Fibroblast of upper back skin (primary cell): Measurements from ENCODE around the gene ITGA2.

Source experiments
- DNase-seq: peaks from one replicate; pipeline ENCODE4 v3.0.0-alpha.2; 2013

The ITGA2 gene

DNA sequence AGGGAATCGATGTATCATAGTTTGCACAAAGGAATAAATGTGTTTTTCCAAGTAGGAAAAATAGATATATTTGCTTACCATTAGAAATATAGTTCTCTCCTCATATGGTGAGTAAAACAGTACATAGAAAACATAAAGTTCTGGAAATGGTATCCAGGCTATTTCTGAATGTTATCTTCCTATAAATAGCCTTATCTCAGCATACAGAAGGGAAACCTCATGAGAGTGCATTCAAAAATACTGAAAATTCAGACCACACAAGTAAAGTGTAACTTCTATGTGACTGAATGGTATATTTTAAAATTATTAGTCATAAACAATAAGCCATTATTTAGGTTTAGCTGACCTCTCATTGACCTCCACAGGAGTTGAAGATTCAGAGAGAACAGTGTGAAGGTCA, 76.9 kb downstream of the ITGA2 start:
- DNase-seq = no peak

DNA sequence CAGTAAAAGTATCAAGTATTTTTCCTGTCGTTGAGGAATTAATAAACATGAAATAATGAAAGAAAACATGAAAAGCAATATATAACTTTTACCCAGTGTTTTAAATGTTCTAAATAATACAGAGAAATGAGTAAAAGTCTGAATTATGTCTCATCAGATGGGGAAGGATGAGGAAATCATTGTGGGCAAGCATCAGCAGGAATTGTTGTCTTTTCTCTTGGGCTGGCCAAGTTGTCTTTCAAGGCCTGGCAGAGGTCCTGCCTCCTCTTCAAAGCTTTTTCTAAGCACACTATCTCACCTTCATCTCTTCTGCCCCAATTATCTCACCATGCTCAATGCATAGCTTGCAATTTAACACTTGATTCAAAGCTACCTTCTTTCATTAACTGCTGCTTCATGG, 78.5 kb downstream of the ITGA2 start:
- no peak for DNase-seq

DNA sequence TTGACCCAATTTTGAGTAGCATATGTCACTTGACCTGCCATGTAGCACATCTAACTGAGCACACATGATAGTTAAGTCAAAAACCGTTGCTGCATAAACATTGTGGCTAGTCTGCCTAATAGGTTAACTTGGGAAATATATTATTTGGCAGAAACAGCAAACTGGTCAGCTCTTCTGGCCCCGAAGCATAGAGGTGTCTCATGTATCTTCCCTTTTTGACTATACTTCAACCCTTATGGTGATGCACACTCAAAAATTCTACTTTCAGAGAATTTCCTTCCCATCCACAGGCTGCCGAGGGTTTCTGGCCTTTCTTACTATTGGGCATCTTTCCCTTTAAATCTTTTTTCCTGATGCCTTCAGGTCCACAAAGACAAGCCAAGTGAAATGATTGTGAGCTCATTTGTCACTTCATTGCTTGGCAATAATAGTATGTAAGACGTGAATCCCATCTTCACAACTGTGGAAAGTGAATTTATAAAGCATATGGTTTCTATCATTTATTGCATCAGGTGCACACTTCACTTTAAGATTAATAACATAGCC, 79.2 kb downstream of the ITGA2 start:
- peak; percentile 37 for DNase-seq

DNA sequence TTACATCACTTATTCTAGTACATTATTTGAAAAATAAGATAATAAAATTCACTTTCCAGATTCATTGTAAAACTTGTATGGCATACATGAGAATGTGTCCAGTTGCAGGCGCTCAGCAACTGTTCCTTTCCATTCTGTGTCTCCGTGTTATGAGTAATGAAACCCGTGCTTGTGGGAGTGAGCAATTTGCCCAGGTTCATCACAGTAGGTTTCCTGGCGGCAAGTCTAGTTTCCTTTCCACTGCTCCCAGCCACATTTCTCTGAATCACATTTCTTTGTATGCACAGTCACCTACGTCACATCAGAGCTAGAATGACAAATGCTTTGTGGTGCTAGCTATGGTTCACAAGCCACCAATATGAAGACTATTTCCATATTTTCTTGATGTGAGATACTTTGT, 80.5 kb downstream of the ITGA2 start:
- DNase-seq = peak; percentile 73

DNA sequence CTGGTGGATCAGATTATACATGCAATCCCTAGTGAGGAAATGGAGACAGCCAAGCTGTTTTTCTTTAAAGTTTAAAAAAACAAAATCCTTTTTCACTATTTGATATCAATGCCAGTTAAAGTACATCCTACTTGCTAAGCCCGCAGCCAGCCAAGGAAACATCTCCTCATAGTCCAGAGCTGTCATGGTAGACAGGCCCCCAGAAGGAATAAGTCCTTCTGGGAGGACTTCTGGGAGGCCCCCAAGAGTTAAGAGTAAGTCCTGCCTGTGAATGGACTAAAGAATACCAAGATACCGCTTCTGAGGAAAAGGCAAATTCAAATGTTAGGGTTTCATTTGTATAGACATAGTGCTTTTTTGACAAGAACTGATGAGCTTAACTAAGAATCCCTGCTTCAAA, 82.1 kb downstream of the ITGA2 start:
- DNase-seq = no peak

DNA sequence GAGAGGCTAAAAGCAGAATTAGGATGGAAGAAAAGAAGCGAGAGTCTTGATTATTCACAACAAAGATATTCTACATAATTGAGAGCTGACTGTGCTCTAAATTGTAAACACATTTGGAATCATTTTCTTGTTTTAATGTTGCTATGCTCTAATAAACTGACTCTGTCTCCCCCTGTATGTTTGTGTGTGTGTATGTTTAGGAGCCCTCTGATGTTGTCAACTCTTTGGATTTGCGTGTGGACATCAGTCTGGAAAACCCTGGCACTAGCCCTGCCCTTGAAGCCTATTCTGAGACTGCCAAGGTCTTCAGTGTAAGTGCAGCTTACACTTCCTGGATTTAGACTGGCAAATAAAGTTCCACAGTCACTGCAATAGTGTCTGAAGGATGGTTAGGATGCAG, 82.6 kb downstream of the ITGA2 start:
- DNase-seq = peak; percentile 54

DNA sequence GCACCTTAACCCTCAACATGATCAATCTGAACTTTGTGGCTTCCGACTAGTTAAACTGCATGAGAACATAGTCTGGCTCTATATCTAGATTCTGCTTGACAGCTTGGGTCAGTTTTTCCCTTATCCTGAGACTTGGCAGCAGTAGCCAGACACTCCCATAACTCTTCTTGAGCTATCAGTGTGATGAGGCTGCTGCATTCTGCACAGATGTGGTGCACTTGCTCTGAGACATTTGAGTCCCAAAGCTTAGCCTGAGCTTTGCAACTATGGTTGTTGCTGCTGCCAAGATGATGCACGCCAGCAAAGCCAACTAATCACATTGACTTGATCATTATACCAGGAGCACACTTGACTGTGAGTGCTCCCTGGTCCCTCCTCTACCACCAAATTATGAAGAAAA, 84.2 kb downstream of the ITGA2 start:
- peak; percentile 32 for DNase-seq

DNA sequence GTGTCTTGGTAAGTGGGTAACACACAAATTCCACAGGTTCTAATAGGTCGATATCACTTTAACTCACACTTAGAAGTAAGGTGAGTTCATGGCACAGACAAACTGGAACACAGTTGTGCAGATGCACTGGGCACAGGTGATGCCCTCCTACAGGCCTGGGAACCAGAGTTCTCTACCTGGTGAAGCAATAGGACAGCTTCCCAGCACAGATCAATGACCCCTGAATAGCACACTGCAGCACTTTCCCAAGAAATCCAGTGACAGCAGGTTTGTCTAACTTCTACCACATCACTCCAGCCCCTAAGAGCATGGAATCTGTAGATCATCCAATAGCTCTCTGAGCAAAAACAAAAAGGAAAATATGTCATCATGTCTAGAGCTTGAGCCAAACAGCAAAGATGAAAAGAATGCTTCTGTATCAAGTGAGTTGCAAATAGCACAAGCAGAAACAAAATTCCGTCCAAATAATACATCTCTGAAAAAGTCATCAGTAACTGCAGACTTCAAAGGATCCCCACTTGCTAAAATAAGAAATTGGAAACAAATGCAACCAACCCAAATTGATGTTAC, 86.9 kb downstream of the ITGA2 start:
- no peak for DNase-seq

DNA sequence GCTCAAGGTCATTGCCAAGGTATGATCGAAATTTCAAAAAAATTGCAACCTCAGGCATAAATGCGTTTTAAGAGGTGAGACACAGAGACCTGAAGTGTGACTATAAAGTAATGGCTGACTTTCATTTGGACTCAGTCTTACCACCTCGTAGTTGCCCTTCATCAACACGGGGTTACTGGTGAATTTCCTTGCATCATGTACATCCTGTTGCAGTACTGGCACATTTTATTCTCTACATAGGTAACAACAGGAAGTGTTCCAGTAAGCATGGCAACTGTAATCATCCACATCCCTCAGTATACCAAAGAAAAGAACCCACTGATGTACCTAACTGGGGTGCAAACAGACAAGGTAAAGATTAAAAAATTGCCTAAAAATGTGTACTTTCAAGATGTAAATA, 91.1 kb downstream of the ITGA2 start:
- DNase-seq = no peak

DNA sequence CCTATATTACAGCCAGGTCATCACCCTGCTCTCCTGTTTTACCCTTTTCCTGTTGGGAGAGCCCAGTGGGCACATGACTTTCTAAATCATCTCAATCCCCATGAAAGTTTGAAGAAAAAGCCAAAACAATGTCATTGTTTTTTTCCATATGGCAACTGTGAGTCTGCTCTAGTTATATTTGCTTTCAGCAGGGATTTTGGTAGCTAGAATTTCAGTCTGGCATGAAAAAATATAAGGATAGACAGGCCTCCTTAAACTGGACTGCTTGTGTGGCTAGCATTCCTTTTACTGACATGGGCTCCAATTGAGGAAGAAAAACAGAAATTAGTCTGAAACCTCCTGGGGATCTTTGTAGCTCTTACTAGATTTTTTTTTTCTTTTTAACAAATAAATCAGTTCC, 94.8 kb downstream of the ITGA2 start:
- no peak for DNase-seq

DNA sequence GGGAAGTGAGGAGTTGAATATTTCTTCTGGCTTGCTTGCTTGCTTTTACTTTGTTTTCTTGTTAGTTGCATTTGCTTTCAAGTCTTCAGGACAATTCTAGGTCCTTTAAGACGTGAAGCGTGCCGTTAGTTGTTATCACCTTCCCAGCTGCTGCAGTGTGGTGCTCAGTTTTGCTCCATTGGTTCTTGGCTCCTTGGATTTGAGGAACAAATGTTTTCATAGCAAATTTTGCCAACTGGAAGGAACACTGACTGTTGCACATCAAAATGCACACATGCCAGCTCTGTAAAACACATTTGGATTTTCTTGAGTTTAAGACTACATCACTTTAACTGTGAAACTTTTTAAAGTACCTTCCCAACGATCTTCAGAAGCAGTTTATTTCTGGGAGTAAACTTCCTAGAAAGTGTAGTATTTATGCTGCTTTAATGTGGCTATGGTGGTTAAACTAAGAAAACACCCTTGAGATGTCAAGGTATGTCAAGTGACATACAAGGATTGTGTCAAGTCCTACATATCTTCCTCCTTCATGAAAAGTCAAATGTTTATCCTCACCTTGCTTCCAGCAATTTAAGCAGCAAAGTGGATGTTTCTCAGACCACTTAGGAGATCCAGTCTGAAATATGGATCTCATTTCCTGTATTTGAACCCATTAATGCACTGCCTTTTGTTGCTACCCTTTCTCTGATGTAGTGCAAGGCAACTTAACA, 95.5 kb downstream of the ITGA2 start:
- no peak for DNase-seq

DNA sequence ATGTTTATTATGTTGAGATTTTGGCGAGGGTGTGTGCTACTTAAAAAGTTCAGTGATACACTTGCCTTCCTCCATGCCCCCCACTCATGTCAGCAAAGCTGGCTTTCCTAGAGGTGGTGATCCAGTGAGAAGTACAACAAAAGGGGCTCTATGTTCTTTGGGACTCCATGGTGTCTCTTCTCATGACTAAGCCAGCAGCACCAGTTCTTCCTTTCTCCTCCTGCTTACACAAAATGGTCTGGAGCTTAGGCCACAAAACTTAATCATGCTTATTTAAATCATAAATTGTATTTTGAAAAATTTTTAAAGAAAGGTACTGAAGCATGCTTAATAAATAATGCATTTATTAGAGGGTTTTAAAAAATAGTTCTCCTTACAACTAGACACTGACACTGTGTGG, 98.0 kb downstream of the ITGA2 start:
- DNase-seq = no peak

DNA sequence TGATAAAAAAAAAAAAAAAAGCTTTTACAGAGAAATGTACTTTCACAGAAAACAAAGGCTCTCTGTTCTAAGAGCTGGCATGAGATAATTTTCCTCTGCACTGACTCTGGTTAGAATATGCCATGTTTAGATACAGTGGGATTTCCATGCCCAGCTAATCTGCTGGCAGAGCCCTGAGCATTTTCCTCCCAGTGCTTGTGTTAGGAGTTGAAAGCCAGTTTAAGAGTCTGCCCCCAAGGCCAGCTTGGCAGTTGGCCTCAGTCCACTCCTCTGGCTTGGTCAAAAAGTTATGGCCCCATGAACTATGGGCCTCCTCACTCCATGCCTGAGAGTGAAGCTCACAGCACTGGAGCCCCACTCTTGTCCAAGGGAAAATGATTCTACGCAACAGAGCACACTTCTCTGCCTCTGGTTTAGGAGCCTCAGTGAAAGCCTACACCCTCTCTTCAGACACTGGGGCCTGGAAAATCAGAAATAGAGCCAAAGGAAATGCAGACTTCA, 98.5 kb downstream of the ITGA2 start:
- no peak for DNase-seq

DNA sequence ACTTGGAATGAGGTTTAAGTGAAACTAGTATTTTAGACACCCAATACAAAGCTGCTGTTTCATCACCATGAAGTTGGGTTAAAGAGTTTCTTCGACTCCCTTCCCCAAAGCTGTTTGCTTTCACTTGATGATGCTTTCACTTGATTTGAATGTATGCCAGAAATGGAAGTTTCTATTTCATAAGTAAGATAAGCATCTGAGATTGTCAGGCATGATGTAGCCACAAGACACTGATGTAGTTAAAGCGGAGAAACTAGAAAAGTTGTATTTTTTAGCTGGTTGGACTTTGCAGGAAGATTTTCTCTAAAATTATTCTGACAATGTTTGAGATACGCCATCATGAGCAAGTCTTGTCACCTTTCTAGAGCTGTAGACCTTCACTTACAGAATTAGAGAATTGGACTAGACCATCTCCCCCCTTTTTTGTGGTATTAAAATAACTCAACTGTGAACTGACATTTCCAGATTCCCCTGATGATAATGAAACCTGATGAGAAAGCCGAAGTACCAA, 100.4 kb downstream of the ITGA2 start:
- no peak for DNase-seq

DNA sequence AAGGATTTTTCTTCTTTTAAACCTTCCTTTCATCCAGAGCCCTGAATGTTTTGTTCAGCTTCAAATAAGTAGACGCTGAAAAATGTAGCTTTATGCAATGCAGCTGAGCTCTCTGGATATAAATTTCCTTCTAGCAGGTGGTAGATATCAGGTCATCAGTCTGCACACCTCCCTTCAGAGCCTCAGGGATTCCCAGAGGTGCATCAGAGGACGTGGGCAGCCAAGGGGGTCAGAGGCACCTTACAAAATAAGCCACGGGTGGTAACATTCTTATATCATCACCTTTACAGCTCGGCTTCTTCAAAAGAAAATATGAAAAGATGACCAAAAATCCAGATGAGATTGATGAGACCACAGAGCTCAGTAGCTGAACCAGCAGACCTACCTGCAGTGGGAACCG, 101.1 kb downstream of the ITGA2 start:
- no peak for DNase-seq

DNA sequence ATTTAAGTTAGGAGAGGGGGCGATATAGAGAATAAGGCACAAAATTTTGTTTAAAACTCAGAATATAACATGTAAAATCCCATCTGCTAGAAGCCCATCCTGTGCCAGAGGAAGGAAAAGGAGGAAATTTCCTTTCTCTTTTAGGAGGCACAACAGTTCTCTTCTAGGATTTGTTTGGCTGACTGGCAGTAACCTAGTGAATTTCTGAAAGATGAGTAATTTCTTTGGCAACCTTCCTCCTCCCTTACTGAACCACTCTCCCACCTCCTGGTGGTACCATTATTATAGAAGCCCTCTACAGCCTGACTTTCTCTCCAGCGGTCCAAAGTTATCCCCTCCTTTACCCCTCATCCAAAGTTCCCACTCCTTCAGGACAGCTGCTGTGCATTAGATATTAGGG, 102.1 kb downstream of the ITGA2 start:
- DNase-seq = peak; percentile 70

DNA sequence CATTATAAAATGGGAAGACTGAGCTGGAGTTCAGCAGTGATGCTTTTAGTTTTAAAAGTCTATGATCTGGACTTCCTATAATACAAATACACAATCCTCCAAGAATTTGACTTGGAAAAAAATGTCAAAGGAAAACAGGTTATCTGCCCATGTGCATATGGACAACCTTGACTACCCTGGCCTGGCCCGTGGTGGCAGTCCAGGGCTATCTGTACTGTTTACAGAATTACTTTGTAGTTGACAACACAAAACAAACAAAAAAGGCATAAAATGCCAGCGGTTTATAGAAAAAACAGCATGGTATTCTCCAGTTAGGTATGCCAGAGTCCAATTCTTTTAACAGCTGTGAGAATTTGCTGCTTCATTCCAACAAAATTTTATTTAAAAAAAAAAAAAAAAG, 103.1 kb downstream of the ITGA2 start:
- DNase-seq = no peak

DNA sequence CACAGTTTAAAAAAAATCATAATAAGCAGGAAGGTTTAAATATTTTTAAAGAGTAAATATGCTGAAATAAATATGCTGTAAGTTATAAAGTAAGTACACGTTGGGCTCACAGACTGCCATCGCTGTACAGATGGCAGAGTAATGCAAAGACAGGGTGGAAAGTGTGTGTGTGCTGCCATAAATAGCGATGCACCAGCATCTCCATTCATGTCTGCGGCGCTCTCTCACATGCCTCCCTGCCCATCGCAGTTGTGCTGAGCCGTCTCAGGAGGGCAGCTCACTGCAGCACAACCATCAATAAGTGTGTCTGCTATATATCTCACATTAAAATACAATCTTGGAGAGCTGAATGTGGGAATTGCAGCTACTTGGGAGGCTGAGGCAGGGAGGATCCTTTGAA, 106.1 kb downstream of the ITGA2 start:
- DNase-seq = no peak

DNA sequence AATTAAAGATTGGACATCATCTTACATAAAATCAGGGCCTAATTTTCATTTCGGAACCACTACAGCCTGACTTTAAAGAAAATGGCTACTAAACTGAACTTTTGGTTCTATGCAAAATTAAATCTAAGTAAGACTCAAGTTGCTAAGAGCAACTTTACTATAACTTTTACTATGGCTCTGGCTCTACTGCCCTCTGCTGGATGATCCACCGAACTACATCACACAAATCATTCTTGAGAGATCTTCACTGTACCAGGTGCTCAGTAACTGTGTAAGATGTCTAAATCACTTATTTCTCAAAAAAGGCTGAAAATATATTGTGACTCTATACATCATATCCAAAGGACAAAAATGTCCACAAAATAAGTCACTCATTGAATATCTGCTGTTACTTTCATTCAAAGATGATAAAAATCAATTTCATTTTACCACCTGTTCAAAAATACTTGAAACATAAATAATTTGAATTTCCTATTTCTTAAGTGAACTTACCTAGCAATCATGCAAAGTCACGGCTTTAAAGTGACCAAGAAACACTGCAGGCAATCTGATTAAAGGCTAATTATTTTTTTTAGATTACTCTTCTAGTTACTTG, 106.9 kb downstream of the ITGA2 start:
- peak; percentile 60 for DNase-seq

DNA sequence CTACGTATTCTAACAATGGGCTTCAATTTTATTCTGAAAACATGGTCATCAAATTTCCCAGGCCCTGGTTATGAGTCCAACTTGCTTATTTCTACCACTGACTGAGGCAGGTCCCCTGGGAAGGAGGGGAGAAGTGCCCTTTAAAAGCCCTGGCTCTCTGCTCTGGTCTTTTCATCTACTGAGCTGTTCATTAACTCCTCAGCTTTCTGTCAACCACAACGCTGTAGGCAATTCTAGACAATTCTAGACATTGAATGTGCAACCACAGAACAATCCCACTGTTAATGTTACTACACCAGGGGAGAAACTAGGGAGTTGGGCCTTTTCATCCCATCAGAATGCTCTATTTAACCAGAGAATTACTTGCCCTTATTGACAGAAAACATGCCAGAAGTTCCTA, 110.4 kb downstream of the ITGA2 start:
- DNase-seq = no peak

DNA sequence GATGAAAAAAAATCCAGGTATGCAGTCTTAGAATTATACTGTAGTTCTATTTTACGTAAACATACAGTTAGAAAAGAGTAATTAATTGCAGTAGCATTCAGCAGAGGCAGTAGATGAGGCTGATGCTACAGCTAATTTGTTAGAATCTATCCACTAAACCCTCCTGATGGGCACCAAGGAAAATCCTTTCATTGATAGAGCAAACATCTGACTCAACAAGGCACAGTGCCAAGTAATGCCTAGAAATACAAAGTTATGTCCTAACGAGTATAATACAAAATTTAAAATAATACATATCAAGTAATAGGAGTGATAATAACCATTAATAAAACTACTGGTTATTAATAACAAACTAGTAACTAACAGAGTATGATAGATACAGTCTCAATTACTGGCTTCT, 111.5 kb downstream of the ITGA2 start:
- no peak for DNase-seq

DNA sequence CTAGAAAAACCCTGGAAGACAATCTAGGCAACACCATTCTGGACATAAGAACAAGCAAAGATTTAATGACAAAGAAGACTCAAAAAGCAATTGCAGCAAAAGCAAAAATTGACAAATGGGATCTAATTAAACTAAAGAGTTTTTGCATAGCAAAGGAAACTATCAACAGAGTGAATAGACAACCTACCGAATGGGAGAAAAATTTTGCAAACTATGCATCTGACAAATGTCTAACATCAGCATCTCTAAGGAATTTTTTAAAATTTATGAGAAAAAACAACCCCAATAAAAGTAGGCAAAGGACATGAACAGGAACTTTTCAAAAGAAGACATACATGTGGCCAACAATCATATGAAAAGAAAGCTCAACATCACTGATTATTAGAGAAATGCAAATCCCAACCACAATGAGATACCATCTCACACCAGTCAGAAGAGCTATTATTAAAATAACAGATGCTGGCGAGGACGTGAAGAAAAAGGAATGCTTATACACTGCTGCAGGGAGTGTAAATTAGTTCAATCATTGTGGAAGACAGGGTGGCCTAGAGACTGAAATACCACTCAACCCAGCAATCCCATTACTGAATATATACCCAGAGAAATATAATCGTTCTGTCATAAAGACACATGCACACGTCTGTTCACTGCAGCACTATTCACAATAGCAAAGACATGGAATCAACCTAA, 116.6 kb downstream of the ITGA2 start:
- DNase-seq = no peak

DNA sequence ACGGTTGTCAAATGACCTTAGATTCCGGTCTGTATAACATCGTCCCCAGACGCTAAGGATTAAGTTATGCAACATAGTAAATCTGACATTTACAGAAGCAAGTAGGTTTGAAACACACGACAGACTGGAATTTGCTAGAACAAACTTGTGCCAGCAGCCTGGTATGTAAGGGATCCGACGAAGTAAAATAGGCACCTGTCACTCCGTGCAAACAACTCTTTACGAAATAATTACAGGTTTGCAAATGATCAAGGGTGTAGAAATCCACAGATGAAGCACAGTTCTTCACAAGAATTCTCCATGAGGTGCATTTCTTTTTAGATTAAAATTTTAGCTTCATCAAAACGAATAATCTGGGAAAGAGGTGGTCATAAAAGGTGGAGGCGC, 119.9 kb downstream of the ITGA2 start:
- no peak for DNase-seq
